H1 (cell line): ENCODE results near the gene KLHDC4. TPM values are rescaled to one million over a fixed set of nuclear protein-coding genes. Genes with fewer than 3 reads are reported as not detected.

Source experiments
- E2F6 ChIP-seq: IDR thresholded peaks from 2 replicates; pipeline ENCODE4 v1.6.1; 2012; ENCODE audit warnings: inconsistent platforms
- HDAC6 ChIP-seq: IDR thresholded peaks from one replicate; pipeline ENCODE4 v1.7.1; 2012; ENCODE audit warnings: low read depth, mild to moderate bottlenecking, inconsistent platforms, low read length, moderate library complexity
- NRF1 ChIP-seq: IDR thresholded peaks from 2 replicates; pipeline ENCODE4 v1.6.1; 2011; ENCODE audit warnings: mild to moderate bottlenecking, low read depth, low read length, improper control_type of control experiment
- SUZ12 ChIP-seq: fragments of 200-600 bp; sonication (generic); IDR thresholded peaks from 2 replicates; pipeline ENCODE4 v1.6.1; 2012; ENCODE audit warnings: mild to moderate bottlenecking, inconsistent platforms, low read length, moderate library complexity, mixed read lengths
- polyA plus RNA-seq, 7 experiments: library from polyadenylated mRNA; depleted of rRNA in 3 of 7; stranded (reverse) in 5 of 7; unstranded in 2 of 7; fragments of >200 nt in 5 of 7; fragments of 200-250 nt in 2 of 7; gene quantifications; 1 replicate in 5 of 7; 2 replicates in 1 of 7; 4 replicates in 1 of 7; pipeline versions ENCODE4 v1.2.1 to v1.2.3, GENCODE V29; 2011 to 2013; ENCODE audit warnings: missing spikeins in 2 of 7, mixed read lengths in 2 of 7
- total RNA-seq: library from RNA; stranded (reverse); fragmentation: NEBNext Ultra II Directional; extraction: Animal tissue kit (Norgen Biotek cat#: 25700); gene quantifications from 2 replicates; pipeline ENCODE4 v1.2.1, GENCODE V29; 2021

The KLHDC4 gene
- total and polyA plus RNA-seq, 2 of the 8 experiments (the other 6 are each of a cell fraction or from before 2014, with no cell fraction given): 23.7 to 63.9 TPM

DNA sequence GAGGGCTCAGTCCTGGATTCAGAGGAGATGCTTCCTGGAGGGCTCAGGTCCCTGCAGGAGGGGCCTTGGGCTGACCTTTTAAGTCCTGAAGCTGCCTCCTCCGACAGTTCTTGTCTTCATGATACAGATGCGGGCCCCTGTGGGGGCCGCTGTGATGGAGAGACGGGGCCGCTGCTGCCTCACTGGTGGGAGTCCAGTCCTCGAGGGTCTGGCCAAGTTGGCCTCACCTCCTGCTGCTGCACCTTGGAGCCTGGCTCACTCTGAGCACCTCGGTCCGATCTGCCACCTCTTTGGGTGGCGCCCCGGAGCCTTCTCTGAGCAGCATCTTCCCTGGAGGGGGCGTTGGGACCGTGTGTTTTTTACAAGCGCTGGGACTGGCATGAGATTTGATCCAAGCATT lies 79.1 kb downstream of the KLHDC4 start (continued):
- TF ChIP-seq NRF1: no peak
- no peak for TF ChIP-seq E2F6
- no peak for TF ChIP-seq SUZ12
- TF ChIP-seq HDAC6: no peak
